Measurements from ENCODE around the gene EXOC2.

- no peak for TF ChIP-seq CTCF (optimal IDR thresholded peaks at IDR 0.05 in 1 of 3, IDR thresholded peaks at IDR 0.05 in 1 of 3, conservative IDR thresholded peaks at IDR 0.05 in 1 of 3; ENCODE audit: extremely low read depth in 1 of 3, insufficient read depth in 2 of 3, low read length in 3 of 3)
- no peak for TF ChIP-seq EZH2 (IDR thresholded peaks at IDR 0.05; ENCODE audit: low read length)
Measured at GRCh38 chr6:524803-525202, 168.1 kb downstream of the EXOC2 start.

All from keratinocyte (primary cell).